DND-41 (cell line): ENCODE results near the gene ZBTB7B.

Source experiments
- ATAC-seq: fragments of 200-7000 bp; cut with Tn5 transposase; 3 replicates; pipeline ENCODE4 v1.9.1; 2021; ENCODE audit warnings: low read depth; ENCODE audit not compliant: insufficient read depth
- DNase-seq: peaks from one replicate; pipeline ENCODE4 v3.0.0-alpha.2; 2020
- H2AFZ ChIP-seq: 2 replicates; pipeline ENCODE4 v1.6.0; 2012; ENCODE audit warnings: low read depth, low read length
- H3K27ac ChIP-seq: 2 replicates; pipeline ENCODE4 v1.5.1; 2012; ENCODE audit warnings: low read length, inconsistent platforms
- H3K27me3 ChIP-seq: fragments of 200-600 bp; sonication (generic); 2 replicates; pipeline ENCODE4 v1.6.0; 2012; ENCODE audit warnings: low read length, mild to moderate bottlenecking, inconsistent platforms; ENCODE audit not compliant: insufficient read depth, poor library complexity
- H3K36me3 ChIP-seq: 2 replicates; pipeline ENCODE4 v1.5.1; 2012; ENCODE audit warnings: low read length, inconsistent platforms; ENCODE audit not compliant: insufficient read depth
- H3K4me1 ChIP-seq: 2 replicates; pipeline ENCODE4 v1.5.1; 2012; ENCODE audit warnings: mild to moderate bottlenecking, low read length; ENCODE audit not compliant: insufficient read depth
- H3K4me2 ChIP-seq: 2 replicates; pipeline ENCODE4 v1.6.0; 2012; ENCODE audit warnings: mild to moderate bottlenecking, moderate library complexity, low read length, inconsistent platforms; ENCODE audit not compliant: insufficient read depth
- H3K4me3 ChIP-seq, 2 experiments: fragments of 200-600 bp in 1 of 2; shearing (Covaris generic) in 1 of 2; 2 replicates each; pipeline ENCODE4 v1.5.1; 2012 to 2016; ENCODE audit warnings: inconsistent platforms in 2 of 2, low read length in 2 of 2, mild to moderate bottlenecking in 2 of 2, low read depth in 1 of 2, moderate library complexity in 1 of 2
- H3K79me2 ChIP-seq: 2 replicates; pipeline ENCODE4 v1.6.0; 2012; ENCODE audit warnings: low read length, inconsistent platforms; ENCODE audit not compliant: insufficient read depth
- H3K9ac ChIP-seq: 2 replicates; pipeline ENCODE4 v1.6.0; 2012; ENCODE audit warnings: low read depth, mild to moderate bottlenecking, inconsistent platforms, low read length, moderate library complexity
- H3K9me3 ChIP-seq: 2 replicates; pipeline ENCODE4 v1.5.1; 2012; ENCODE audit warnings: low read length, moderate library complexity, mild to moderate bottlenecking, inconsistent platforms; ENCODE audit not compliant: insufficient read depth, severe bottlenecking
- H4K20me1 ChIP-seq: 2 replicates; pipeline ENCODE4 v1.6.0; 2012; ENCODE audit warnings: low read length; ENCODE audit not compliant: insufficient read depth
- CTCF ChIP-seq: IDR thresholded peaks from 2 replicates; pipeline ENCODE4 v1.5.1; 2012; ENCODE audit warnings: borderline replicate concordance, low read length, moderate library complexity, mild to moderate bottlenecking; ENCODE audit not compliant: poor library complexity, severe bottlenecking; ENCODE audit errors: extremely low read depth
- EZH2 ChIP-seq: IDR thresholded peaks from 3 replicates; pipeline ENCODE4 v1.6.1; 2012; ENCODE audit warnings: borderline replicate concordance, low read depth, mild to moderate bottlenecking, moderate library complexity, low read length, inconsistent platforms; ENCODE audit not compliant: severe bottlenecking

ZBTB7B gene

GRCh38 chr1:154960446-154961136 is 42.0 kb upstream of the ZBTB7B start:
- TF ChIP-seq EZH2 (no peak), CTCF (no peak)
- Histone ChIP-seq H3K79me2 (peaks cover 39% of the 10 kb centered on the region), H3K36me3 (peaks cover 42% of the 10 kb centered on the region)

GRCh38 chr1:154961207-154962155 is 41.1 kb upstream of the ZBTB7B start, which contains the start of gene PYGO2:
Gene PYGO2 (minus strand): TSS chr1:154961782. CDS start chr1:154961576, 206 bp downstream.
- H3K79me2 ChIP-seq: peaks cover 39% of the 10 kb centered on the region

More at GRCh38 chr1:154960446-154961136, 42.0 kb upstream of the ZBTB7B start:
- peak overlapping the region; percentile 84 for H3K4me2 ChIP-seq
- H3K9me3 ChIP-seq: no peaks in the 10 kb centered on the region
- peaks cover 57% of the 10 kb centered on the region for H3K4me1 ChIP-seq
- DNase-seq (no peak), ATAC-seq (no peak)
- H3K27me3 ChIP-seq: no peaks in the 10 kb centered on the region
- no peak overlapping the region for H2AFZ ChIP-seq
- H4K20me1 ChIP-seq: peaks cover 22% of the 10 kb centered on the region; the same call in 1 of the 2 replicates
- peak overlapping the region; percentile 97 for H3K9ac ChIP-seq
- H3K27ac ChIP-seq: peak overlapping the region; percentile 99
- peak overlapping the region; percentile 86 to 89; a peak in 3 of 4 replicates for H3K4me3 ChIP-seq

GRCh38 chr1:154962156-154962749 is 40.3 kb upstream of the ZBTB7B start:
- Histone ChIP-seq H3K4me1 (peaks cover 43% of the 10 kb centered on the region), H3K79me2 (peaks cover 39% of the 10 kb centered on the region), H3K4me3 (peak overlapping the region; percentile 86 to 89), H4K20me1 (peaks cover 22% of the 10 kb centered on the region; the same call in 1 of the 2 replicates), H3K27ac (peak overlapping the region; percentile 99), H3K27me3 (no peaks in the 10 kb centered on the region), H3K4me2 (peak overlapping the region; percentile 84), H3K9me3 (no peaks in the 10 kb centered on the region), H3K9ac (peak overlapping the region; percentile 97), H3K36me3 (peaks cover 59% of the 10 kb centered on the region), H2AFZ (peak overlapping the region; percentile 84)
- DNase-seq (peak; percentile 38), ATAC-seq (peak; percentile 4; the same call in 2 of the 3 replicates)
- TF ChIP-seq EZH2 (no peak), CTCF (no peak)

More at GRCh38 chr1:154961207-154962155, 41.1 kb upstream of the ZBTB7B start, which contains the start of gene PYGO2:
- ATAC-seq (peak; percentile 84), DNase-seq (peak; percentile 84)
- Histone ChIP-seq H3K9ac (peak within 1 kb of the TSS; percentile 97), H3K27ac (peak within 1 kb of the TSS; percentile 99), H3K4me3 (peak within 1 kb of the TSS; percentile 86 to 89), H3K4me2 (peak within 1 kb of the TSS; percentile 84), H3K36me3 (peaks cover 51% of the 10 kb centered on the region), H3K27me3 (no peaks in the 10 kb centered on the region), H3K4me1 (peaks cover 50% of the 10 kb centered on the region), H2AFZ (peak within 1 kb of the TSS; percentile 84), H4K20me1 (peaks cover 22% of the 10 kb centered on the region; the same call in 1 of the 2 replicates), H3K9me3 (no peaks in the 10 kb centered on the region)
- TF ChIP-seq EZH2: no peak
- peak; percentile 72 for TF ChIP-seq CTCF
